NCI-H2081 (cell line): ENCODE data around the gene FGF14.
"Not testable (repeated sequence)": the region's sequence is repeated elsewhere in the genome, so short reads cannot be mapped to it uniquely, and the experiment has no call there.

Experiments
- DNase-seq, 2 experiments: peaks; one replicate each; lab custom pipeline; 2025; lab: John Stamatoyannopoulos, UW

The FGF14 gene

GRCh38 chr13:102136735-102137296 lies 265.0 kb downstream of the FGF14 start:
- no peak for DNase-seq

GRCh38 chr13:102132777-102133295 lies 269.0 kb downstream of the FGF14 start:
- peak; percentile 71 to 95 for DNase-seq

- DNase-seq = no peak
Observed at GRCh38 chr13:102131246-102131645, 270.6 kb downstream of the FGF14 start.

GRCh38 chr13:102128216-102128810 lies 273.5 kb downstream of the FGF14 start:
- no peak for DNase-seq

- DNase-seq = no peak
Observed at GRCh38 chr13:102127153-102127552, 274.7 kb downstream of the FGF14 start.

GRCh38 chr13:102122147-102122546 lies 279.7 kb downstream of the FGF14 start:
- DNase-seq = no peak

GRCh38 chr13:102117175-102117831 lies 284.5 kb downstream of the FGF14 start:
- no peak for DNase-seq

- DNase-seq = no peak
Observed at GRCh38 chr13:102103469-102103868, 298.4 kb downstream of the FGF14 start.

GRCh38 chr13:102100234-102100633 lies 301.6 kb downstream of the FGF14 start:
- DNase-seq = no peak

GRCh38 chr13:102097708-102098107 lies 304.1 kb downstream of the FGF14 start:
- DNase-seq = peak in 1 of 2 experiments; percentile 26

- DNase-seq = not testable (repeated sequence)
Observed at GRCh38 chr13:102093288-102093687, 308.6 kb downstream of the FGF14 start.

GRCh38 chr13:102091231-102091630 lies 310.6 kb downstream of the FGF14 start:
- DNase-seq = no peak

GRCh38 chr13:102090532-102090931 lies 311.3 kb downstream of the FGF14 start:
- DNase-seq = no peak

GRCh38 chr13:102089722-102090121 lies 312.1 kb downstream of the FGF14 start:
- DNase-seq = no peak

GRCh38 chr13:102089177-102089576 lies 312.7 kb downstream of the FGF14 start:
- no peak for DNase-seq

GRCh38 chr13:102073251-102073650 lies 328.6 kb downstream of the FGF14 start:
- no peak for DNase-seq

GRCh38 chr13:102071711-102072110 lies 330.1 kb downstream of the FGF14 start:
- no peak for DNase-seq

GRCh38 chr13:102068323-102068722 lies 333.5 kb downstream of the FGF14 start:
- not testable (repeated sequence) for DNase-seq

GRCh38 chr13:102055090-102055779 lies 346.6 kb downstream of the FGF14 start:
- DNase-seq = no peak

- no peak for DNase-seq
Observed at GRCh38 chr13:102049853-102050252, 352.0 kb downstream of the FGF14 start.

GRCh38 chr13:102045731-102046130 lies 356.1 kb downstream of the FGF14 start:
- no peak for DNase-seq

GRCh38 chr13:102042746-102043145 lies 359.1 kb downstream of the FGF14 start:
- DNase-seq = no peak

- no peak for DNase-seq
Observed at GRCh38 chr13:102041544-102041943, 360.3 kb downstream of the FGF14 start.
